ENCODE results near the gene MOV10L1.

DNA sequence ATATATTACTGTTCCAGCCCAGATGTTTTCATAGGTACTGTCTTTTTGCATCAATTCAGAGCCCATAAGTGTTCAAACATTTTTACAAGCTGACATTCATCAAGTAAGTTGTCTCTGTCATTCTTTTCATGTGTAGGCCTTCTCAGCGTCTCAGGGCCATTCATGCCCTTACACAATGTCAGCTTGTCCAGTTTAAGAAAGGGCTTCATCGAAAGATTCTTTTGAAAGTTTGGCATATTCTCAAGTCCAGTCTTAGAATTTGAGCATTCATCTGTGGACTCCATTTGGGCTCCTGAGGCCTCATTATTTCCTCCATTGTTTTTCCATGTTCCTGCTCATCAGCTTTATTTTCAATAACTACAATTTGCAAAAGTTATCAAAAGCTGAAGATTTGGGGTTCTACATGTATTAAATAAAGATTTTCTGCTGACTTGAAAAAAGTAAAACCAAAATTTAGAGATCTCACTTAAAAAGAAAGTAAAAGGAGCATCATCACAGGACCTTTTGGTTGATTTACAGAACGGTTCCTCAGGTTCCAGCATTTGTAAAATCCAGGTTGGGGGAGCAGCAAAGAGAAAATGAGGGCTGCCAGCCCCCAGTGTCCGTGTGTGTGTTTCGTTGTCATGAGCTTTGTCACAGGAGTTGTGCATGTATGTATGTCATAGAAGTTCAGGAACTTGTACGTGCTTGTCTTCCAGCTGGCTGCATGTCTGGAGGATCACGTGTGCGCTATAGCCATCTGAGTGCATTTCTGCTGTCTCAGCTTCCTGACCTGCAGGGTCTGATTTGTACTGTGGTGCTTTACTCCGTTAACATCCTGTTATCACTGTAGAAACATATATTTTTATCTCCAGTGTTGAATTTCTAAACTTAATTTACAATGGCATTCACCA is 15.6 kb downstream of the MOV10L1 start:
- TF ChIP-seq EP300 (IDR thresholded peaks at IDR 0.05) (no peak), POLR2A (IDR thresholded peaks at IDR 0.05) (no peak)
- TF ChIP-seq, protein P1, sequence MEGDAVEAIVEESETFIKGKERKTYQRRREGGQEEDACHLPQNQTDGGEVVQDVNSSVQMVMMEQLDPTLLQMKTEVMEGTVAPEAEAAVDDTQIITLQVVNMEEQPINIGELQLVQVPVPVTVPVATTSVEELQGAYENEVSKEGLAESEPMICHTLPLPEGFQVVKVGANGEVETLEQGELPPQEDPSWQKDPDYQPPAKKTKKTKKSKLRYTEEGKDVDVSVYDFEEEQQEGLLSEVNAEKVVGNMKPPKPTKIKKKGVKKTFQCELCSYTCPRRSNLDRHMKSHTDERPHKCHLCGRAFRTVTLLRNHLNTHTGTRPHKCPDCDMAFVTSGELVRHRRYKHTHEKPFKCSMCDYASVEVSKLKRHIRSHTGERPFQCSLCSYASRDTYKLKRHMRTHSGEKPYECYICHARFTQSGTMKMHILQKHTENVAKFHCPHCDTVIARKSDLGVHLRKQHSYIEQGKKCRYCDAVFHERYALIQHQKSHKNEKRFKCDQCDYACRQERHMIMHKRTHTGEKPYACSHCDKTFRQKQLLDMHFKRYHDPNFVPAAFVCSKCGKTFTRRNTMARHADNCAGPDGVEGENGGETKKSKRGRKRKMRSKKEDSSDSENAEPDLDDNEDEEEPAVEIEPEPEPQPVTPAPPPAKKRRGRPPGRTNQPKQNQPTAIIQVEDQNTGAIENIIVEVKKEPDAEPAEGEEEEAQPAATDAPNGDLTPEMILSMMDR (IDR thresholded peaks at IDR 0.05), result no peak
